Bronchial epithelial cell (primary cell): ENCODE data around the gene HCAR1. TPM values are rescaled to one million over a fixed set of nuclear protein-coding genes. Genes with fewer than 3 reads are reported as not detected.

ENCODE experiments used
- DNase-seq: peaks from one replicate; pipeline ENCODE4 v3.0.0-alpha.2; 2010; ENCODE audit warnings: low read depth
- FAIRE-seq: peaks from 2 replicates; lab custom pipeline; 2011; peaks lifted over from hg19 to GRCh38; lab: Jason Lieb, UNC
- H3K27me3 ChIP-seq: 2 replicates; pipeline ENCODE4 v1.5.1; 2011; ENCODE audit warnings: low read length; ENCODE audit not compliant: control insufficient read depth, insufficient read depth
- H3K36me3 ChIP-seq: 2 replicates; pipeline ENCODE4 v1.5.1; 2011; ENCODE audit warnings: low read length; ENCODE audit not compliant: control insufficient read depth, insufficient read depth
- H3K4me3 ChIP-seq: 2 replicates; pipeline ENCODE4 v1.5.1; 2011; ENCODE audit warnings: mild to moderate bottlenecking, low read depth, low read length, control low read depth
- CTCF ChIP-seq: IDR thresholded peaks from 2 replicates; pipeline ENCODE4 v1.5.1; 2011; ENCODE audit warnings: mild to moderate bottlenecking, moderate library complexity, low read length, control low read depth, inconsistent platforms; ENCODE audit not compliant: insufficient read depth, severe bottlenecking
- total RNA-seq: library from RNA; depleted of rRNA; stranded (reverse); fragments of >200 nt; gene quantifications from 2 replicates; pipeline ENCODE4 v1.2.1, GENCODE V29; 2014

Gene HCAR1
- total RNA-seq, 1 donor from 2014 or later: under 0.01 TPM

DNA sequence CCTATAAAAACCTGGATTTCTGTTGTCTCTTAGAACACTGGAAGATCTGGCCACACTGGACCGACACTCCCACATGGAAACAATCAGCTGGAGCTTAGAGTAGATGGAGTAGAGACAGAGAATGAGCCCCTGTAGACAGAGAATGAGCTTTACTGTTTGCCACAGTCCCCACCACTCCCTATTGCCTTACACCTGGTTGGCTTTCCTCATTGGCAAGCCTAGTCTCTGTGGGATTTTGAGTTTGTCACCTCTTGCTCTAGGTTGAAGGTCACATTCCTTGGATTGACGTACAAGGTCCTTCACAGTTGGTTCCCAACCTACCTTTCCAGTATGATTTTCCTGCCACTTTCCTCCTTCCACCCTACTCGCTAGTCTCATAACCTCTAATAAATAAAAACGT is 2.0 kb upstream of the HCAR1 start:
- DNase-seq: no peak
- no peak for TF ChIP-seq CTCF
- no peak for FAIRE-seq

DNA sequence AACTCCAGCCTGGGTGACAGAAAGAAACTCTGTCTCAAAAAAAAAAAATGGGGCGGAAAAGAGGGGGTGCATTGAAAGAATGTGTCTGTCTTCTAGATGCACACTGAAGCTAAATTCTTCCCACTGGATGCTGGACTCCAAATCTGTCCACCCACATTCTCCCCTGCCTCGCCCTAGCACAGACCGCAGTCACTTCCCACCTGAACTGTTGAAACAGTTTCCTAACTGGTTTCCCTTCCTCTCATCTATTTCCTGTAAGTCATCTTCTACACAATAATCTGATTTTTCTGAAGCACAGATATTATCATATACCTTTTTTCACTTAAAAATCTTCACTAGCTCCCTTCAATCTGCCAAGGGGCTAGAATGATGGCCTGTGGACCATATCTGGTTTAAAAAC is 1.5 kb upstream of the HCAR1 start:
- no peak for FAIRE-seq

More for the DNA sequence above, 2.0 kb upstream of the HCAR1 start:
- no peak overlapping the region for H3K4me3 ChIP-seq
- no peaks in the 10 kb centered on the region for H3K27me3 ChIP-seq
- H3K36me3 ChIP-seq: no peaks in the 10 kb centered on the region

GRCh38 chr12:122729583-122730214 is 945 bp downstream of the HCAR1 start:
- FAIRE-seq (no peak), DNase-seq (no peak)
- no peak for TF ChIP-seq CTCF
- H3K36me3 ChIP-seq: no peaks in the 10 kb centered on the region
- peak overlapping the region; percentile 30 for H3K4me3 ChIP-seq
- H3K27me3 ChIP-seq: no peaks in the 10 kb centered on the region

More for the DNA sequence above, 1.5 kb upstream of the HCAR1 start:
- no peaks in the 10 kb centered on the region for H3K27me3 ChIP-seq
- H3K36me3 ChIP-seq: no peaks in the 10 kb centered on the region
- no peak for TF ChIP-seq CTCF
- H3K4me3 ChIP-seq: no peak overlapping the region
- no peak for DNase-seq

DNA sequence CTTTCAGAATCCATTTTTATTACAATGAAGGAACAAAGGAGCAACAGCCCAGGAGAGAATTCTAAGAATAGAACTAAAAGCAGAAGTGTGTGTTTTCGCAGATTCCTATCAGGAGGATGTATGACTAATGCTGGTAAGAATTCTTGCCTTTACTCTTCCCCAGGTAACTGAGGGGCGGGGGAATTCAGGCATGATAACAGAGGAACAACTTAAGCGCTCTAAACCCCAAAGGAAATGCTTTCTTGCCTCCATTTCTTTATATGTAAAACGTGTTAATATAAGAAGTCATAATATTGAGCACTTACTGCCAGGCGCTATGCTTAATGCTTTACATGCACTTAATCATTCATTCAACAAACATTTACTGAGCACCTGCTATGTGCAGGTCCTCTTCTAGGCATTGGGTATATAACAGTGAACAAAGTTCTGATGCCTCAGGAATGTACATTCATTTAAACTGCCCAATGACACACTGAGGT is 4.5 kb downstream of the HCAR1 start:
- FAIRE-seq: no peak
- no peak overlapping the region for H3K4me3 ChIP-seq
- H3K27me3 ChIP-seq: no peaks in the 10 kb centered on the region
- TF ChIP-seq CTCF: no peak
- H3K36me3 ChIP-seq: no peaks in the 10 kb centered on the region
- DNase-seq: peak; percentile 91

DNA sequence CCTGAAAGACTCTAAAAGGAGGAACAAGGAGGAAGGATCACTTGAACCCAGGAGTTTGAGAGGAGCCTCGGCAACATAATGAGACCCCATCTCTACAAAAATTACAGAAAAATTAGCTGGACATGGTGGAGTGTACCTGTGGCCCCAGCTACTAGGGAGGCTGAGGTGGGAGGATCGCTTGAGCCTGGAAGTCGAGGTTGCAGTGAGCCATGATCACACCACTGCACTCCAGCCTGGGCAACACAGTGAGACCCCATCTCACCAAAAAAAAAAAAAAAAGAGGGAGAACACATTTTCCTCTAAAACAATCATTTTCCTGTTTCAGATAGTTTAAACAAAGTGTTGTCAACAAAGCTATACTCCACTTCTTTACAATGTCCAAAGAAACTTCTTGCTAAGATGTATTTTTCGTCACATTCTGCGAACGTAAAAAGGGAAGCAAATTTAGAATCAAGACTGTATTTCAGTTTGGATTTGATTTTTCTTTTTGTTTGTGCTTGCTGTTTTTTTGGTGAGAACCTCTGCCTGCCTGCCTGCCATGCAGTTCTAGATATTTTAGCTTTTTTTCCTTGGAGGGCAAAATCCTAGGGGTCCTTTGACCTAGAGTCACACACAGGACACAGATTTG is 5.1 kb downstream of the HCAR1 start:
- Histone ChIP-seq H3K36me3 (no peaks in the 10 kb centered on the region), H3K4me3 (no peak overlapping the region), H3K27me3 (no peaks in the 10 kb centered on the region)
- no peak for FAIRE-seq
- TF ChIP-seq CTCF: no peak
- DNase-seq: no peak
